Activated CD4-positive, alpha-beta T cell treated with anti-CD3 and anti-CD28 coated beads, Interleukin-2, Interleukin-4, amounts not matched to agents 100 ng/mL and 50 ng/mL, durations not matched to agents 16 hours and 8 hours (primary cell): ENCODE measurements around the gene CGB2.

Experiments used
- DNase-seq: peaks from one replicate; pipeline ENCODE4 v3.0.0-alpha.2; 2020; ENCODE audit warnings: low spot score

CGB2 gene

DNA sequence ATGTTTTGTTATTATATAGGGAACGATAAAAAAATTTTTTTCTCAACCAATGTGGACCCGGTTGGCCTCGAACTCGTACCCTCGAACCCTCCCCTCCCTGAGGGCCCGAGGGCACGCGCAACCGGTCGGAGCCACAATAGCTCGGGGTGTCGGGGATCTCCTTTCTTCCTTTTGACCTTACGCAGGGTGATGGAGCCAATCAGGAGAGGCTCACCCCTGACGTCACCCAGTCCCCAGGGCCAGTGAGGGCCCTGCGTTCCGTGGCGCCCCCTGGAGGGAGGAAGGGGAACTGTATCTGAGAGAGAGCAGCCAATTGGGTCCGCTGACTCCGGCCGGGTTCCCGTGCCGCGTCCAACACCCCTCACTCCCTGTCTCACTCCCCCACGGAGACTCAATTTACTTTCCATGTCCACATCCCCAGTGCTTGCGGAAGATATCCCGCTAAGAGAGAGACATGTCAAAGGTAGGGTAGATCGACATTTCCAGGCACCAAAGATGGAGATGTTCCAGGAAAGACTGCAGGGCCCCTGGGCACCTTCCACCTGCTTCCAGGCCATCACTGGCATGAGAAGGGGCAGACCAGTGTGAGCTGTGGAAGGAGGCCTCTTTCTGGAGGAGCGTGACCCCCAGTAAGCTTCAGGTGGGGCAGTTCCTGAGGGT is at the start of gene CGB2:
Gene CGB2 (plus strand): TSS at position 249 of the 660 bp plus-strand sequence. CDS start 206 bp downstream, at position 455.
- DNase-seq = peak; percentile 91

DNA sequence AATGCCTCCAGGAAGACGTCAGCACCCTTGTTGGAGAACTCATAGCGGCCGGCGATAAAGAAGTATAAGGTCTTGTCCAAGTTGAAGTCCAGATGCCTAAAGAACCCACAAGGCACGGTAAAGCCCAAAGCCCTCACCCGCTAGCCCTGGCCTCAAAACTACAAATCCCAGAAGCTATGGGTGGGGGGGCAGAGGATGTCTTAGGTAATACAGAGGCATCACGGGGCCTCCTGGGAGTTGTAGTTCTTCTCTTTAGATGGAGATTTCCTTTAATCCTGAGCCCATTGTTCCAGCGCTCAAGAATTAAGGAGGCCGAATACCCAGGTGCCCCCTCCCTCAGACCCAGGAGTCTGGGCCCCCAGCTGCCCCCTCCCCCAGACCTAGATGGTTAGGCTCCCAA is 49.4 kb upstream of the CGB2 start:
- no peak for DNase-seq

DNA sequence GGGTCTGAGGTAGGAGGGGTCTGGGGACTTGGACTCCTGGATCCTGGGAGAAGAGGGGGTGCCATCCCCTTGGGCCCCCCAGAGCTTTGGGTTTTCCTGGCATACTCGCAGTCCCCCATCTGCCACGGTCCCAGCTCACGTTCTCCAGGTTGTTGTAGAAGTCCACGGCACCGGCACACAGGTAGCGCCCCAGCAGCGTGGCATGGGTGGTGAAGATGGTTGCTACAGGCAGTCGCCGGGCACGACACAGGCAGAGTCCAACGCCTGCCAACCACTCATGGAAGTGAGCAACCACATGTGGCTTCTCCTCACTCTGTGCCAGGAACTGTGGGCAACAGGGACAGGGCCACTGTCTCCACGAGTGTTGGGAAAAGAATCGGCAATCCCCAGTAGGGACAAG is 46.0 kb upstream of the CGB2 start:
- DNase-seq = no peak

- DNase-seq = no peak
These were observed 45.5 kb upstream of the CGB2 start for GRCh38 chr19:48986211-48986610.

DNA sequence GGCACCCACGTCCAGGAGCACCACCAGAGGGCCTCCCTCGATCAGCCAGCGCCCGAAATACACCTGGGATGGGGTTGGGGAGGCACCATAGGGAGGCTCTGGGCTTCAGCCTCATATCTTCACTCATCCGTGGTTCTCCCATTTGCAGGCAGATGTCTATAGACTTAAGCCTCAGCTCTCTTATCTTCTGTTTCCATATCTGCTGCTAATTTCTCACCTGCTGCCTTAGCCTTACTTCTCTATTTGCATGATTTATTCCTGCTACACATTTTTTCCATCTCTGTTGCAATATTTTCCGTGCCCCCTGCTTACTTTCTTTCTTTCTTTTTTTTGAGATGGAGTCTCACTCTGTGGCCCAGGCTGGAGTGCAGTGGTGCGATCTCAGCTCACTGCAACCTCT is 44.4 kb upstream of the CGB2 start:
- DNase-seq = no peak

GRCh38 chr19:48988286-48988685 is 43.4 kb upstream of the CGB2 start:
- DNase-seq = no peak

DNA sequence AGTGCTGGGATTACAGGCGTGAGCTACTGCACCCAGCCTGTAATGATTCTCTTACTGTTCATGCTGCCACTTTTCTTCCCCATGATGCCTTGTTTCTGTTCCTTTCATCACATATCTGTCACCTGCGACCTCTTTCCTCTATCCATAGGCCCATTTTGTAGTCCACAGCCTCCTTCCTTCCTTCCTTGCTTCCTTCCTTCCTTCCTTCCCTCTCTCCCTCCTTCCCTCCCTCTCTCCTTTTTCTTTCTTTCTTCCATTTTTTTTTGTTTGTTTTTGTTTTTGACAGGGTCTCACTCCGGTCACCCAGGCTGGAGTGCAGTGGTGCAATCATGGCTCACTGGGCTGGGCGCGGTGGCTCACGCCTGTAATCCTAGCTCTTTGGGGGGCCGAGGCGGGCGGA is 42.8 kb upstream of the CGB2 start:
- no peak for DNase-seq

DNA sequence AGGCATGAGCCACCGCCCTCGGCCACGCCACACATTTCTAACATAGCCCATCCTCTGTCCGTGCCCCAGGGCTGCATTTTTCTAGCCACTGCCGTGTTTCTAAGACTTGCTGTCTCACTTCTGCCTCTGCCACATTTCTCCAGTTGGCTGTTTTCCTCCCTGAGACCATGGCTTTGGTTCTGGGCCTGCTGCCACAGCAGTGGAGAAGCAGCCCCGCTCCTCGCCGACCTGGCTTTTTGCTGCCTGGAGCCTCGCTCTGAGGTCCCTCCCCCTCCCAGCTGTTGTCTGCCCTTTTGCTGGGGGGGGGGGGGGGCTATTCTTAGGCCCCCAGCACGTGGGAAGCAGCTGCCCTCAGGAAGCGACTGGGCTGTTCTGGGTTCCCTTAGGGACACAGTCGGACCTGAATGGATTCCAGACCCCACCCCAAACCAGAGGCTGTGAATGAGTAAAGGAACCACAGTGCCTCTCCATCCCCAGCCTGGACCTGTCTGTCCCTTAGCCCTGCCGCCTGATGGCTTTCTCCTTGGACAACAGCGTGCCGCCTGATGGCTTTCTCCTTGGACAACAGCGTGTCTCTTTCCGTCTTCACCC is 41.9 kb upstream of the CGB2 start:
- DNase-seq = no peak

DNA sequence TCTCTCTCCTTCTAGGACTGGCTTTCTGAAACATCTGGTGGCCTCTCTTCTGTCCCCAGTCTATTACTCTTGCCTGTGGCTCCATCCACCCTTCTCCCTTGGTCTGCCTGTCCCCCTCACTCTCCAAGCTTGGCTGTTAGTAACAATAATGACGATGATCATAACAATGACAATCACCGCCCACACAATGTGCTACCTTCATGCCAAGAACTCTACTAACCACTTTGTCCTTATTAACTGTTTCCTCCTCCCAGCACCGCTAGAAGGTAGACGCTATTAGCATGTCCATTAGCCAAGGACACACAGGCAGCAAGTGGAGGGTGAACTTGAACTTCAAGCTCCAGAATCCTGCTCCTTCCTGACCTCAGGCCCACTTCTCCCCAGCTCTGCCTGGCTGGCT is 41.3 kb upstream of the CGB2 start:
- DNase-seq = no peak

GRCh38 chr19:48991011-48991609 is 40.6 kb upstream of the CGB2 start:
- no peak for DNase-seq

DNA sequence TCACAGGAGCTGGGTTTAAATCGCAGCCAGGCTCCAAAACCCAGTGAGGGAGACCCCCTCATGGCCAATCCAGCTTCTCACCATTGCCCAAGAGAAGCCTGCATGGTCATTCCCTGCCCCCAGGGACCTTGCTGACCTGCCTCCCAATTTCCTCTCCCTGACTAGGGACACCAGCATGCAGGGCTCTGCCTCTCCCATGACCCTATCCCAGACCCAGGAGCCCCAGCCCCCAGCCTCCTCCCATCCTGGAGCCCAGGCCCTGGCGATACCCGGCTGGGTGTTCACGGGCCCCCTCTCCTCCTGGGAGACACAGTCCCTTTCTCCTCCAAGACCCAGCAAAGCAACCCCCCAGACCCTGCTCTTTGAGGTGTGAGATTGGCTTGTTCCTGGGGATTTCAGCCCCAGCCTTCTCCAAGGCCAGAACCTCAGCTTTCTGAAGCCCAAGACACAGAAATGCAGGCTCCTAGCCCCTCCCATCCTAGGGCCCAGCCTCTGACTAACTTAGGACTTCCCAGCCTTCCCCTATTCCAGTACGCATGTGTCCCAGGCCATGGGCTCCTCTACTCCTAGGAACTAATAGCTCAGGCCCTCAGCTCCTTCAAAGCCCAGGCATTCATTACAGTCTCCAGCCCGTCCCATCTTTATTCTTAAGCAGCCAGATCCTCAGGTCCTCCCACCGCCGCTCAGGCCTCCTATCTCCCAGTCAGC is 39.7 kb upstream of the CGB2 start:
- DNase-seq = no peak

GRCh38 chr19:48992581-48993174 is 39.0 kb upstream of the CGB2 start:
- no peak for DNase-seq

GRCh38 chr19:48993175-48994034 is 38.3 kb upstream of the CGB2 start, which contains the start of the genes GYS1 and RUVBL2:
GYS1 (minus strand) TSS chr19:48993309; CDS start chr19:48993112, 197 bp downstream.
RUVBL2 (plus strand) TSS chr19:48993887; CDS start chr19:48993912, 25 bp downstream.
- peak; percentile 100 for DNase-seq

- no peak for DNase-seq
These were observed 37.7 kb upstream of the CGB2 start for GRCh38 chr19:48994035-48994386.

- peak; percentile 60 for DNase-seq
These were observed 33.7 kb upstream of the CGB2 start for GRCh38 chr19:48997972-48998371.

DNA sequence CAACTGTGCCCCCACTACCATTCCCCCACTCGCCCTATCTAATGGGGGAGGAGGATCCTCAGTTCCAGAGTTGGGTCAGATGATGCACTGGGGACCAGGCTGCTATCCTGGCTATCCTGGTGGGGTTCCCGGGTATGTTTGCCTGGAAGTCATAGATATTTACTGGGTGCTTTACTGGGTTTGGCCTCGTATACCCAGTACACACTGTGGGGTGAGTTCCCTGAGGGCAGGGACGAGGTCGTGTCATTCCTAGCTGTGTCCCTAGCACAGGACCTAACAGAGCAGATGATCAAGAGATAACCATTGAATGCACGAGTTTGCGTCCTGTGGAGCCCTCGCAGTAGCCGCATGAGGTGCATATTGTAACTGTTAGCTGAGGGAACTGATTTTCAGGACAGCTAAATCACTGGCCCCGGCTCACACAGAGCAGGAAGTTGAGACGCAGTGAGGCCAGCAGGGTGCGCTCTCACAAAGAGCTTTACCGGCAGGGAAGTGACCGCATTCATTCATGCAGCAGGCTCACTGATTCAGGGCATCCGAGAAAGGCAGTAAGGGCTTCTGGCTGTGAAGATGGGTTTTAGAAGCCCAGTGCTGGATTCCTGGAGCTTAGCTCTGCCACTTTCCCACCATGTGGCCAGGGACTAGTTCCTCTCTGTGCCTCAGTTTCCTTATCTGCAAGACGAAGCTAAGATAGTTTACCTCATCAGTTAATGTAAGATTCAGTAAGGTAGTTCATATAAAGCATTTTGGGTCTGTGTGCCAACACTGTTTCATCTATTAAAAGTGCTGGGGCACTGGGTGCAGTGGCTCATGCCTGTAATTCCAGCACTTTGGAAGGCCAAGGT is 32.0 kb upstream of the CGB2 start:
- DNase-seq = peak; percentile 73

- no peak for DNase-seq
These were observed 27.6 kb upstream of the CGB2 start for GRCh38 chr19:49004133-49004532.

DNA sequence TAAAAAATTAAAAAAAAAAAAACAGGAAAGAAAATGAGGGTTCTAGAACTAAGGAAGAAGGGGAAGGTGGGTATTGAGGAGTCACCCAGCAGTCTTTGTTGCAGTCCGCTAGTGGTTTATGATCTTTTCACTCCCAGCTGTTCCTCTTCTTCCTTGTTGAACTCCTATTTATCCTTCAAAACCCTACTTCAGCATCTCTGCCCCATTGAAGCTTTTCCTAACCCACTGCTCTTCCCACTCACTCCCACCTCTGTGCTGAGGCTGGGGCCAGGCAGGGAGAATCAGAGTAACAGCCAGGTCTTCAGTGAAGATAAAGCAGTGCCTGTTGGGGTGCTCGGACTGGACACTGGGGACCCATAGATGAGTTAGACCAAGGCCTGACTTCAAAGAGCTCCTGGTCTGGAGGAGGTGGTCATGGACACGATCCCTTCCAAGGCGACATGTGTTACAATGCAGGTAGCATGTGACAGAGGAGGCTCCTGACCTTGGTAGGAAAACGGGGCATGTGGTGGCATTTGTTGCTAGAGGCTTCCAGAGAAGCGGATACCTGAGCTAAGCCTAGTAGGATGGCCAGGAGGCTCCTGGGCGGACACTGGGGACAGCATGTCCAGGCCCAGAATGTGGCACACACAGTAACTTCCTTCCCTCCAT is 26.6 kb upstream of the CGB2 start:
- DNase-seq = no peak

- DNase-seq = no peak
These were observed 24.8 kb upstream of the CGB2 start for GRCh38 chr19:49006905-49007304.

DNA sequence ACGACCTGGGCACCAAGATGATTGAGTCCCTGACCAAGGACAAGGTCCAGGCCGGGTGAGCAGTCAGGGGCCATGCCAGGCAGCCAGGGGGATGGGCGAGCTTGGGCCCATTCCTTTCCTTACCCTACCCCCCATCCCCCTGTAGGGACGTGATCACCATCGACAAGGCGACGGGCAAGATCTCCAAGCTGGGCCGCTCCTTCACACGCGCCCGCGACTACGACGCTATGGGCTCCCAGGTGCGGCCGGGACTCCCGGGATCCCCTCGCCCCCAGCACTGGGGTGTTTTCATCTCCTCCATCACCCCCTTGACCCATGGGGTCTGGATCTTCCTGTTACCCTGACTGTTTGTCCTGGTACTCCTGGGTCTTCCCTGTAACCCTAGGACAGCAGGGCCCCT is 21.9 kb upstream of the CGB2 start:
- DNase-seq = no peak
